NCI-H460 (cell line): ENCODE data around the gene WDR20. TPM values are rescaled to one million over a fixed set of nuclear protein-coding genes. Genes with fewer than 3 reads are reported as not detected.

Source experiments
- total RNA-seq: library from RNA; depleted of rRNA; stranded (reverse); fragments of >200 nt; shearing (Covaris generic); gene quantifications from 2 replicates; pipeline ENCODE4 v1.2.3, GENCODE V29; 2014; rRNA removed

WDR20 gene
- total RNA-seq, 1 experiment from 2014 or later: 22.5 TPM

Other genes with a start within 250 kb of the WDR20 start
- 1,235 and 1,394 TPM in 2 replicates for gene DYNC1H1, start 175.3 kb upstream of the WDR20 start, total RNA-seq
- 175 and 234 TPM in 2 replicates for gene HSP90AA1, start 52.9 kb upstream of the WDR20 start, total RNA-seq
- gene MOK, start 165.3 kb downstream of the WDR20 start, total RNA-seq: 65.2 and 70.8 TPM in 2 replicates
- gene ZNF839, start 179.8 kb downstream of the WDR20 start, total RNA-seq: 14.8 and 15.0 TPM in 2 replicates
- gene CINP, start 223.0 kb downstream of the WDR20 start, total RNA-seq: 96.7 and 101 TPM in 2 replicates
- gene TECPR2, start 223.0 kb downstream of the WDR20 start, total RNA-seq: 2.3 and 3.2 TPM in 2 replicates